Measurements from ENCODE around the gene DOCK2. TPM values are rescaled to one million over a fixed set of nuclear protein-coding genes. Genes with fewer than 3 reads are reported as not detected.
"Not testable (repeated sequence)": the region's sequence is repeated elsewhere in the genome, so short reads cannot be mapped to it uniquely, and the experiment has no call there.

DOCK2 gene
- total RNA-seq, 1 donor from 2014 or later = 6.3 TPM

DNA sequence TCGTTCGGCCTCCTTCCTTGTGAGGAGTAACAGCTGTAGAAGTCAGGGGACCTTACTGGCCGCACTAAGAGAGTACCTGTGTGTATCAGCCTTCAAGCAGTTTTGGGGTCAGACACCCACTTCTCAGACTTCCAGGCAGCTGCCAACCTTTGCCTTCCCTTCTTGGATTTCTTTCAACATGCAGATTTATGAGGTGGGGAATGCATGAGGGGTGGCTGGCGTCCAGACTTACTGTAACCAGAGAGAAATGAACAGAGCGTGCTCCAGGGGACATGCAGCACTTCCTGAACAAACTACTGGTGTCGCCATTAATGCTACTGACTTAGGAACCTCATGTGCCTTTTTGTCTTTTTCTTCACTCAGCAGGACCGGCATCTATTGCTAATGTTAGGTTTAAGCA, 296.5 kb downstream of the DOCK2 start:
- no peak for DNase-seq
- intact Hi-C loops (cut with DNase I) = no loop called here
- no peak for ATAC-seq (ENCODE audit: poor library complexity)

DNA sequence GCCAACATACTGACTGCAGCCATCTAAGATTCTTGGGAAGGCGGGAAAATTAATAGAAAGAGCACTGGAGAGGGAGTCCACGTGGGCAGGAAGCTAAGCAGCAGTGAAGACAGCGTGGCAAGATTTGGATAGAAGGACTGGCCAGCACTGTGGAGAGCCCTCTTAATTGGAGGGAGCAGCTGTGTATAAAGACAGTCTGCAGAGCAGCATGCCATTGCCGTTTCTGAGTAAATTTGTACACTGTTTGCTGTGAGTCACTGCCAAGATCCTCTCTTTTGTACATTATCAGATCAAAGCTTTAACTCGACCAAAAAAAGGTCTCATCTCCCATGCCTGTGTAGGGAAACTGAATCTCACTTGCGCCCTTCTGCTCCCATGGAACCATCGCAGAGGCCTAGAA, 297.9 kb downstream of the DOCK2 start:
- ATAC-seq (ENCODE audit: poor library complexity) = no peak
- no peak for DNase-seq

DNA sequence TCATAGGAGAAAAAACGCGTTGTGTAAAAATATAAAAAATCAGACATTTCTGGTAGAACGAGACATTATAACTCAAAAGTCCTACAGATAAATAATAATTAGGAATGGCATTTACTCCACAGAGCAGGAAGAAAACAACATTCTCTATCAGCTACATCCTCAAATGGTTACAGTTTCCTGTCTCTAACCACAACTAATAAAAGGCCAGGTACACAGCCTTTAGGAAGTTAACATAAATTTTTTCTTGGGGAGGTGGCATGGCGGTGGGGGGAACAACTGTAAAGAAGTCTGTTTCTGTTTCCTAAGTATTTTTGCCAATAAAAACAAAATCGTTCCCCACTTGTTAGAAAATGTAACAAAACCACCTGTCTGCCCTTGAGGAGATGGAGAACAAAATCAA, 298.7 kb downstream of the DOCK2 start:
- ATAC-seq (ENCODE audit: poor library complexity) (no peak), DNase-seq (no peak)
- intact Hi-C loops (cut with DNase I) = no loop called here

More for the DNA sequence above, 297.9 kb downstream of the DOCK2 start:
- intact Hi-C loops (cut with DNase I) = no loop called here

DNA sequence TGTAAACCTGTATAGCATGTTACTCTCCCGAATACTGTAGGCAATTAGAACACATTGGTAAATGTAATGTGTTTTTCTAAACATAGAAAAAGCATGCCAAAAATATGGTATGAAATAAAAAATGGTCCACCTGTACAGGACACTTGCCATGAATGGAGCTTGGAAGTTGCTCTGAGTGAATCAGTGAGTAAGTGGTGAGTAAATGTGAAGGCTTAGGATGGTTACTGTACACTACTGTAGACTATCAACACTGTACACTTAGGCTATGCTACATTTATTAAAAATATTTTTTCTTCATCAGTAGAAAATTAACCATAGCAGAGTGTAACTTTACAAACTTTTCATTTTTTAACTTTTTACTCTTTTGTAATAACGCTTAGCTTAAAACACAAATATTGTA, 301.4 kb downstream of the DOCK2 start:
- DNase-seq = no peak
- no peak for ATAC-seq (ENCODE audit: poor library complexity)
- intact Hi-C loops (cut with DNase I) = no loop called here

DNA sequence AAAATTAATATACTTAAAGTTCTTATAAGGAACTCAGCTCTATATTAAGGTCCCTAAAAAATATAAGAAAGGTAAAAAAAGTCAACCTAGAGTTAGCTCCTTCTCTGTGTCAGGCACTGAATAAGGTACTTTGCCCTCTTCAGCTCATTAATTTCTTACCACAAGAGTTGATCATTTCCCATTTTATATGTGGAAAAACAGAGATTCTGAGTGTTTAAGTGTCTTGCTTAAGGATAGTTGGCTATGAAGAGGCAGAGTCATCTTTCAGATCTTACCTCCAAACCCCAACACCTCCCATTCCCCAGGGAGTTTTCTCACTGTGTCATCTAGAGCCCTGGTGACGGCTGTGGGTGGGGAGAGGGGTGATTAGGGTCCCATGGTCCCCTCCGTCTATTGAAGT, 302.7 kb downstream of the DOCK2 start:
- ATAC-seq (ENCODE audit: poor library complexity) (no peak), DNase-seq (no peak)
- intact Hi-C loops (cut with DNase I) = no loop called here

DNA sequence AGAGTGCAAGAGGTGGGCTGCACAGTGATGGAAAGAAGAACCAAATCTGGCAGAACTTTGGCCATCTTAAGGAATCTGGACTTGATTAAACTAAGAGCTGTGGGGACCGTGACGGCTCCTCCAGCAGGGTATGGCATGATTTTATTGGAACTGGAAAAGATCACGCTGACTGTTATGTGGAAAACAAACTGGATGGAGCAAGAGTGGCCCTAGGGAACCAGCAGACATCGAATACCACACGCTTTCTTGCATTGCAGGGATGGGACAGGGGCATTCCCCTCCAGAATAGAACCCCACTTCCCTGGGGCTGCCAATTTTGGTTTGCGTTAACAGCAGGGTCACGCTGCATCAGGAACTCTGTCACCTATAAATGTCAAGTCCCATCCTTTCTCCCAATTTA, 304.5 kb downstream of the DOCK2 start:
- ATAC-seq (ENCODE audit: poor library complexity) (no peak), DNase-seq (no peak)
- intact Hi-C loops (cut with DNase I) = no loop called here

DNA sequence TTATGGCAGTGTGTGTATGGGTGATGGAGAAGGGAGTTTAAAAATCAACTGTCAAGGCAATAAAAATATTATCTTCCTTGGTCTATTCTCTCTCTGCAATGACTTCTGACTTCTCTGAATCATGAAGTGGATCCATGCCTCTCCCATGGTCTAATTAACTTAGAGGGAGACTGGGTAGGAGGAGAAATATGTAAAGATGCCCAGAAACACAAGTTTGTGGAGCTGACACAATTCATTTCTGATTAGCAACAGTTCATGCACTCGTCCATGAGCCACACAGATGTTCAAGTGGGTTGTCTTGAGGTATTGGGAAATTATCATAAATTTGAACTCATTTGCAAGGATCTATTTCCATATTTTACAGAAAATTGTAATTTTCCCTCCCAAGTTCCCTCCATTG, 305.1 kb downstream of the DOCK2 start:
- DNase-seq = no peak
- ATAC-seq (ENCODE audit: poor library complexity) = no peak
- intact Hi-C loops (cut with DNase I) = no loop called here

DNA sequence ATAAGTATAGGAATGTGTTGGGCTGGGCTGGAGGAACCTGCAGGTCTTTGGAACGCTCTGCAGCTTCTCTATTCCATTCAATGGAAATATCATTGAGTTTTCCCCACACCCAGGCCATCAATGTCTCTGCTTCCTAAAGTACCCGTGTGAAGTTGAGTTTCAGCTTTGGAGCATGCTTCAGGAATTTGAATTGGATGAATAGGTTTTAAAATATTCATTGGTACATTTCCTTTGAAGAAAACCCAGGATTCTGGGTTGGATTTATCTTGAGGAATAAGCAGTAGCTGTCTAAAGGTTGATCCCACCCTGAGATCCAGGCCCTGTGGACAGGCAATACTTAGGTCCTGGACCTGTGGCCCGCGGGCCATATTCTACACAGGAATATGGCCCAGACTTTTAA, 306.0 kb downstream of the DOCK2 start:
- ATAC-seq (ENCODE audit: poor library complexity) (no peak), DNase-seq (no peak)
- intact Hi-C loops (cut with DNase I) = no loop called here

DNA sequence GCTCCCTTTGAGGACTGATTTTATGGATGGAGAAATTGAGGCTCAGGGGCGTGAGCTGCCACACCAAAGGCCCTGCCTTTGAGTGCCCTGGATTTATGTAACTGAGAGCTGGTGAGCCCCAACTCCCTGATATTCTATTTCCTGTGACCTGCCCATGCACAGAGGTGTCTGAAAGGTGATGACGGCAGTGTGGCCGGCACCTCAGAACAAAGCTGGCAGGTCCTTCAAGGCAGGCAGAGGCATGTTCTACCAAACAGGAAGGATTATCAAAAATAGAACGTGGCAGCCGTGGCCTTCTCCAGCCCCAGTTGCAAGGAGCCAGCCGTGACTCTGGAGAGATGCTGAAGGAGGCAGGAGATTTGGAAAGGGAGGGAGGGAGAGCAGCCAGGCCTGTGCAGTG, 307.0 kb downstream of the DOCK2 start:
- peak; percentile 58 for ATAC-seq (ENCODE audit: poor library complexity)
- no peak for DNase-seq
- intact Hi-C loops (cut with DNase I) = no loop called here

DNA sequence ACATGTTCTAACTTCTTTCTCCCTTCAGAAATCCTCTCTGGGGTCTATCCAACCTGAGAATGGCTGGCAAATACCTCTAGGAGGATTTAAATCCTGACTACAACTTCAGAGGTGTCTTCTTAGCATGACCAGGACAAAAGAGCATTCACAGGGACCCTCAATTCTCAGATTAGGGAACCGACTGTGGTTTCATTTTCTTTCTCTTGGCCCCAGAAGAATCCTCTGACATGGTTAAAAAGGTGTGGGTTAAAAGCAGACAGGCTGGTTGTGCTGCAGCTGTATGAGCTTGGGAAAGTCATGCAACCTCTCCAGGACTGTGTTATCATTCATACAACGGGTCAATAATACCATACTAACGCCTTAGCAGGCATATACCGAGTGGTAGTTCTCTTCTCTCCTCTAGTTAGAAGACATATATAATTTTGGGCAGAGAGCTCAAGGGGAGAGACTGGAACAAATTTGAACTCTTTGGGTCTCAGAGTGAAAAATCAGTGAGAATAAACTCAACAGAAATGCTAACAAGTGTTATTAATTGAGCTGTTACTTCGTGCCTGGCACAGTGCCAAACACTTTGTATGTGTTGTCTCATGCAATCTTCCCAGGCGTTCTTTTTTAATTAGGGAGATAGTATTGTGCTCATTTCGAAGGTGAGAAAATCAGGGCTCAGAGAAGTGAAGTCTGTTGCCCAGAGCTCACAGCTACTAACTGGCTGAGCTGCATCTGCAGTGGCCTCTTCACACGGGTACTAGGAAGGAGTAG, 308.0 kb downstream of the DOCK2 start:
- DNase-seq (no peak), ATAC-seq (ENCODE audit: poor library complexity) (no peak)
- intact Hi-C loops (cut with DNase I) = no loop called here

DNA sequence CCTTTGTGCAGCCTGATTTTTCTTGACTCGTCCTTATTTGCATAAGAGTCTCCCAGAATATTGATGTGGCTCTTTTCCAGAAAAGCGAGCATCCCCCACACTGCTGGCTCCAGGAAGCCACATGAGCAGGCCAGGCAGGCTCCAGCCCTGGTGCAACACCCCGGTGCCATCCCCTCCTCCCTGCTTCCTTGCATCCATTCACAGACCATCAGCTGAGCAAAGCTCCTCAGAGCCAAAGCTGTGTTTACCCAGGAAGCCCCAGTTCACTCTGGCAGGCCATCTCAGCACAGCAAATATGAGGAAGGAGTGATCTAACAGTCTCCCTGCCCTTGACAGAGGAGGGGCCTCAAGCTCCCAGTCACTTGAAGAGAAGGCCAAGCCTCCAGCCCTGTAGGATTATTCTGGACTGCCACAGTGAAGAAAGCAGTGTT, 308.8 kb downstream of the DOCK2 start:
- ATAC-seq (ENCODE audit: poor library complexity) (peak; percentile 76), DNase-seq (peak; percentile 55)
- intact Hi-C loops (cut with DNase I) = no loop called here

DNA sequence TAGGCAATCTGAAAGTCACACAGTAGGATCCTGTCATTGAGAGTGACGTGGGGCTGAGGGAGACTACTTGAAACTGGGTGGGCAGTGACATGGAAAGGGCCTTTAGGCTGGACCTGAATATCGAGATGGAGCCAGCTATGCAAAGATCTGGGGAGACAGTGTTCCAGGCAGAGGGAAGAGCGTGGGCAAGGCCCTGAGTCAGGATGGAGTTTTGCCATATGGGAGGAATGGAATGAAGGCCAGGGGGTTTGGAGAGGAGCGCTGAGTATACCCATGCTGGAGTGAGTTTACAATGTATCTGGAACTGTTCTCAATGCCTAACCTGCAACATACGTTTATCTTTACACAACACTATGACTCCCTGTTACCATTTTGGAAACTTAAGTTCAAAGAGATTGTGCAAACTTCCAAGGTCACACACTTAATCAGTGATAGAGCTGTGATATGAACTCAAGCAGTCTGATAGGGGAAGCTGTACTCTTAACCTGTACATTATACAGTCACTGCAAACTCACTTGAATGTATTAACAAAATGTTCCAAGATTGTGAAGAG, 309.7 kb downstream of the DOCK2 start:
- ATAC-seq (ENCODE audit: poor library complexity) (no peak), DNase-seq (no peak)
- intact Hi-C loops (cut with DNase I) = no loop called here

DNA sequence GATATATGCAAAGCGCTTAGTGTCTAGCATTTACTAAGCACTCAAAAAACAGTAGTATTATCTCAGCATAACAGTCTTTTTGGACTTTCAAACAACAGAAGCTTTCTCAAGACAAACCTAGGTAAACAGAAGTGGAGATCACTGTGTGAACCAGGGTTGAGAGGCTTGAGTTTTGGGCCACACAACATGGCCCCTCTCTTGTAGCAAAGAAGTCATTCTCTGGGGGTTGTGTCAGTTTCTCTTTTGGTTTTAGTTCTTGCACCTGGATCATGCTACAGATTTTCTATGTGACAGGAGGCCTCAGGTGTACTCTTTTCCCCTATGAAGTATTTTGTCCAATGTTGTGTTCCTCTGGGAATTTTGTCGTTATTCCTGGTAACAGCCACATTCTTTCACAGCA, 313.3 kb downstream of the DOCK2 start:
- intact Hi-C loops (cut with DNase I) = no loop called here
- DNase-seq (no peak), ATAC-seq (ENCODE audit: poor library complexity) (no peak)

DNA sequence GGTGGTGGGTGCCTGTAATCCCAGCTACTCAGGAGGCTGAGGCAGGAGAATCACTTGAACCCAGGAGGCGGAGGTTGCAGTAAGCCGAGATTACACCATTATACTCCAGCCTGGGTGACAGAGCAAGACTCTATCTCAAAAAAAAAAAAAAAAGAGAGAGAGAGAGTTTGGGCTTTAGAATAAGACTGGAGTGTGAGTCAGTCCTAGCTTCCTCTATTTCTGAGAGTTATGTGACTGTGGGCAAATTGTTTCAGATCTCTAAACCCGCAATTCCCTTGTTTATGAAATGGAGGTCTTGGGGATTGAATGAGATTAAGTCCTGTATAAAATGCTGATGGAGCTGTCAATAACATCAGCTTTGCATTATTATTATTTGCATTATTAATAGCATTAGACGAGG, 316.1 kb downstream of the DOCK2 start:
- intact Hi-C loops (cut with DNase I); ATAC-seq (ENCODE audit: poor library complexity): not testable (repeated sequence)

DNA sequence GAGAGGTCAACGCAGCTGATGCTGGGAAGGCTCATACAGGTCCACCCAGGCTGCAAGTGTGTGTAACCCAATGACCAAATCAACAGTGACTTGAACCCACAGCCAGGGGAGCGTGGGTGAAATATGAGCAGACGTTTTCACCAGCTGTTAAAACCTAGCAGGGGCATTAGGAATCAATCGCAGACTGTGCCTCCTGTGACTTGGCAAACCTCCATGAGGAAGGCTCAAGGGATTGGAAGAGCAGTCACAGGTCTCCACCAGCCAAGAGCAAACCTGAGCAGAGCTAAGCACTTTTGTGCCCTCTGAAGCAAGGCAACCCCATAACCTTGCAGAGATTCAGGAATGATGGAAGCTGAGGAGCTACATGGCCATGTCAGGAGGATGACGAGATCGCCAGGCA, 317.7 kb downstream of the DOCK2 start:
- DNase-seq (no peak), ATAC-seq (ENCODE audit: poor library complexity) (no peak)
- intact Hi-C loops (cut with DNase I) = no loop called here

More for the DNA sequence above, 316.1 kb downstream of the DOCK2 start:
- DNase-seq = not testable (repeated sequence)

DNA sequence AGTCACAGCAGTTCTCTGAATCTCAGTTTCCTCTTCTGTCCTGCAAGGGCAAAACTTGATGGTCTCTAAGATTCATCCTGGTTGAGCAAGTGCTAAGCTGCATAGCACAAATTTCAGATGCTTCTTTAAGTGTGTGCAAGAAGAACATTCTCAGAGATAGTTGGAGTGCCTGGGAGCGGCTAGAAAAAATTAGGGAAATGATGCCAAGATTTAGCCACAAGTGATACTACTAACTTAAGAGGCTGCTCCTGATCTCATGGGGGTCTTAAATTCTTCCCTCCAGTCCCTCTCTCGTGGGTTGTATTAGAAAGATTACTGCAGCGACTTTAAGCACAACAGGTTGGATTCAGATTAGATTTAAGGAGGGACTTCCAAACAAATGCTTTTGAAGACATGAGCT, 319.1 kb downstream of the DOCK2 start:
- intact Hi-C loops (cut with DNase I) = no loop called here
- DNase-seq (no peak), ATAC-seq (ENCODE audit: poor library complexity) (no peak)

DNA sequence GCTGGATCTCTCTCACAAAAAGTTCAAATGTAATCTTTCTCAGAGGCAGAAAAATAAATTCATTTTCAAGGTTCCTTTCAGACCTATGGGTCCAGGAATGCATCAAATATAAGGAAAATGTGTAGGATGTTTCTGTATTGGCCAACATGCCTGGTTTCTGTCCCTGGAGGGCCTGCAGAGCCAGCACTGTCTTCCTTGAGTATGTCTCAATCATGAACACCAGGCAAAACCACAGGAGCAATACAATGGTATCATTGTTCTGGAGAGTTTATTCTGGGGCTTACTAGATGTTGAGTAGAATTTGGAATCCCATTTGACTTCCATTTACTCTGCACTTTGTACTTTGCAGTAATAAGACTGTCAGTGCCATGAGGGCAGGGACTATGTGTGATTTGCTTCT, 319.7 kb downstream of the DOCK2 start:
- DNase-seq (no peak), ATAC-seq (ENCODE audit: poor library complexity) (no peak)
- intact Hi-C loops (cut with DNase I) = no loop called here

DNA sequence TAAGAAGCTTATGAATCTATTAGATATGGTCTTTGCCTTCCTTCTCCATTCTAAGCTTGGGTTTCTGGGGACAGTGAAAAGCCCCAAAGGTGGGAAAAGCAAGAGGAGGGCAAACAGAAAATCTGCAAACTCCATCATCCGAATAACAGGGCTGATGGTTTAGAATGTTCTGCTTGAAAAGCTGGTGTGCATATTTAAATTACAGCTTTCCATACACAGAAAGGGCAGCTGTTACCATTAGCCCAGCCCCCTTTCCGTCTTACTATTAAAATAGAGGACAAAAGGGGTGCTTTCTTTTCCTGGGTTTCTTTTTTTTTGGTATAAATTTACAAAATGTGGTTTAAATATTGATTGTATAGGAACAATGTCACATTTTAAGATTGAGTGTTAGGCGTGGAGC, 321.2 kb downstream of the DOCK2 start:
- intact Hi-C loops (cut with DNase I) = no loop called here
- no peak for DNase-seq
- no peak for ATAC-seq (ENCODE audit: poor library complexity)

DNA sequence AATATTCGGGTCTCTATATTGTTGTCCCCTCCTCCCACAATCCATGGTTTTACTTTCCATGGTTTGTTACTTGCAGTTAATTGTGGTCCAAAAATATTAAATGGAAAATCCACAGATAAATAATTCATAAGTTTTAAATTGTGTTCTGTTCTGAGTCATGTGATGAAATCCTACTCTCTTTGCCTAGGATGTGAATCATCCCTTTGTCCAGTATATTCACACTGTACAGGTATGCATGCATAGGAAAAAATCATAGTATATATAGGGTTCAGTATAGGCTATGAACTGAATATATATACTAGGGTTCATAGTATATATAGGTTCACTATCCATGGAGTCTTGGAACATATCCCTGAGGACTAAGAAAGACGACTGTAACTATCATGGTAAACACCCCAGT, 323.6 kb downstream of the DOCK2 start:
- DNase-seq (no peak), ATAC-seq (ENCODE audit: poor library complexity) (no peak)
- intact Hi-C loops (cut with DNase I) = no loop called here

DNA sequence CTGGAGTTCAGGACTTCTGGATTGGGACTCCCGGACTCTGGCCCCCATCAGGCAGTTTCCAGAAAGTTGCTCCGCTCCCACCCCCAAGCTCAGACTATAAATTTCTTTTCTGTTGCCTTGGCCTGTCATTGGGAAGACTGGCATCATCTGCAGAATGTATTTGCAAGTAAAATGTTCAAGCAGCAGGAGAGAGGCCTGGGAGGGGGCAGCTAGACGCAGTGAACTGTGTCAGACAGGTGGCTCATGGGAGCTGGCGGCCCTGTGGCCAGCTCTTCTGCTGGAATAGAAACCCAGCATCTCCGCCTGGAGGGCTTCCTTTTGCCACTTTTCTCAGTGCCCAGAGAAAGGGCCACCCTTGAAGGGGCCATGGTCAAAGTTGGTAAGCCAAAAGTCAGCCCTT, 327.2 kb downstream of the DOCK2 start:
- ATAC-seq (ENCODE audit: poor library complexity) (no peak), DNase-seq (no peak)
- intact Hi-C loops (cut with DNase I) = no loop called here

DNA sequence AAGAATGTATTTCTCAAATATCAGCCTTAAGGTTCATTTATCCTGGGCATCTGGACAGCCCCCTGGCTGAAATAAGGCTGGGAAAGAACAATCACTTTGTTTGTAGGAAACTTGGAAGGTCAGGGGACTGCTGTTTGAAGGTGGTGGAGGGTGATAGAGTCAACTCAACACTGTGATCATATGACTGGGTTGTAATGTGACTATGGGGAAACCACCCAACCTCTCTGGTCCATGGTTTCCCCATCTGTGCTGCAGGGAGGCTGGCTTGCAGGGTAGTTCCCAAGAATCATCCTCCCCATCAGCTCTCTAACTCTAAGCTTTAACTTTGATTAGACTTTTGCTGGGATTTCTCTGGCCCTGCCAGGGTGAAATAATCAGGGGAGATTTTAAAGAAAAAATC, 333.3 kb downstream of the DOCK2 start:
- DNase-seq (no peak), ATAC-seq (ENCODE audit: poor library complexity) (no peak)
- intact Hi-C loops (cut with DNase I) = no loop called here

Data from Right ventricle myocardium superior (tissue), 1 donor.